HG03442 (cell line): ENCODE results near the gene LPIN1.
"Not testable (repeated sequence)": the region's sequence is repeated elsewhere in the genome, so short reads cannot be mapped to it uniquely, and the experiment has no call there.

Source experiments
- ATAC-seq: cut with Tn5 transposase; IDR thresholded peaks from one replicate; pipeline ENCODE4 v1.9.1; 2021; ENCODE audit warnings: mild to moderate bottlenecking, moderate library complexity; ENCODE audit not compliant: unreplicated experiment

Gene LPIN1

GRCh38 chr2:11807156-11808015, 61.0 kb downstream of the LPIN1 start:
- ATAC-seq: no peak

- ATAC-seq: no peak
Observed at GRCh38 chr2:11808016-11808400, 61.6 kb downstream of the LPIN1 start.

- no peak for ATAC-seq
Observed at GRCh38 chr2:11809586-11810236, 63.3 kb downstream of the LPIN1 start.

GRCh38 chr2:11810237-11810977, 64.0 kb downstream of the LPIN1 start:
- no peak for ATAC-seq

GRCh38 chr2:11811036-11811654, 64.7 kb downstream of the LPIN1 start:
- no peak for ATAC-seq

GRCh38 chr2:11812466-11813248, 66.2 kb downstream of the LPIN1 start:
- no peak for ATAC-seq

GRCh38 chr2:11813345-11813744, 66.9 kb downstream of the LPIN1 start:
- ATAC-seq: not testable (repeated sequence)

- ATAC-seq: no peak
Observed at GRCh38 chr2:11813951-11814350, 67.5 kb downstream of the LPIN1 start.

GRCh38 chr2:11814979-11815510, 68.6 kb downstream of the LPIN1 start:
- no peak for ATAC-seq

- ATAC-seq: not testable (repeated sequence)
Observed at GRCh38 chr2:11816935-11817334, 70.5 kb downstream of the LPIN1 start.

GRCh38 chr2:11819235-11819729, 72.8 kb downstream of the LPIN1 start:
- ATAC-seq: no peak

GRCh38 chr2:11820650-11821049, 74.2 kb downstream of the LPIN1 start:
- ATAC-seq: no peak

GRCh38 chr2:11821705-11822104, 75.3 kb downstream of the LPIN1 start:
- ATAC-seq: no peak

GRCh38 chr2:11822359-11822745, 75.9 kb downstream of the LPIN1 start:
- not testable (repeated sequence) for ATAC-seq

GRCh38 chr2:11822746-11823451, 76.5 kb downstream of the LPIN1 start:
- ATAC-seq: no peak

GRCh38 chr2:11824901-11825828, 78.7 kb downstream of the LPIN1 start:
- no peak for ATAC-seq

- peak; percentile 36 for ATAC-seq
Observed at GRCh38 chr2:11827547-11827946, 81.1 kb downstream of the LPIN1 start.

GRCh38 chr2:11828933-11829323, 82.5 kb downstream of the LPIN1 start:
- ATAC-seq: no peak
